SKM-1 (cell line): ENCODE data around the gene DPP8.

ENCODE experiments used
- DNase-seq: peaks from one replicate; lab custom pipeline; 2025; ENCODE audit not compliant: unreplicated experiment; lab: John Stamatoyannopoulos, UW

DPP8 gene

GRCh38 chr15:65426216-65426853, 91.2 kb downstream of the DPP8 start:
- no peak for DNase-seq

GRCh38 chr15:65424683-65425082, 92.8 kb downstream of the DPP8 start:
- DNase-seq: no peak

GRCh38 chr15:65423976-65424679, 93.4 kb downstream of the DPP8 start:
- DNase-seq: no peak

GRCh38 chr15:65423150-65423975, 94.1 kb downstream of the DPP8 start:
- no peak for DNase-seq

- DNase-seq: no peak
Measured at GRCh38 chr15:65421360-65422215, 95.9 kb downstream of the DPP8 start.

GRCh38 chr15:65420975-65421359, 96.5 kb downstream of the DPP8 start:
- DNase-seq: no peak

- DNase-seq: no peak
Measured at GRCh38 chr15:65418596-65418995, 98.9 kb downstream of the DPP8 start.

GRCh38 chr15:65416845-65417416, 100.6 kb downstream of the DPP8 start:
- no peak for DNase-seq

- no peak for DNase-seq
Measured at GRCh38 chr15:65414841-65415621, 102.5 kb downstream of the DPP8 start.

- DNase-seq: no peak
Measured at GRCh38 chr15:65413760-65414144, 103.7 kb downstream of the DPP8 start.

GRCh38 chr15:65413051-65413759, 104.3 kb downstream of the DPP8 start:
- DNase-seq: no peak

GRCh38 chr15:65412556-65412955, 104.9 kb downstream of the DPP8 start:
- no peak for DNase-seq

- no peak for DNase-seq
Measured at GRCh38 chr15:65411465-65412071, 105.9 kb downstream of the DPP8 start.

GRCh38 chr15:65410972-65411371, 106.5 kb downstream of the DPP8 start:
- DNase-seq: no peak

- DNase-seq: no peak
Measured at GRCh38 chr15:65410036-65410435, 107.5 kb downstream of the DPP8 start.

GRCh38 chr15:65409036-65409631, 108.4 kb downstream of the DPP8 start:
- DNase-seq: no peak

GRCh38 chr15:65408324-65409035, 109.0 kb downstream of the DPP8 start:
- DNase-seq: no peak
